Mesothelial cell of epicardium (in vitro differentiated cells): ENCODE data around the gene RAD51B. TPM values are rescaled to one million over a fixed set of nuclear protein-coding genes. Genes with fewer than 3 reads are reported as not detected.

Experiments
- DNase-seq, 2 experiments: peaks; one replicate each; pipeline ENCODE4 v3.0.0; 2021; ENCODE audit warnings: low spot score in 2 of 2; ENCODE audit not compliant: unreplicated experiment in 2 of 2
- H3K27ac Mint-ChIP-seq: 2 replicates; pipeline ENCODE4 v1.8.0; 2021; ENCODE audit warnings: mixed read lengths
- H3K27me3 Mint-ChIP-seq: 2 replicates; pipeline ENCODE4 v1.8.0; 2021; ENCODE audit warnings: low read depth, mixed read lengths
- H3K36me3 Mint-ChIP-seq: 2 replicates; pipeline ENCODE4 v1.8.0; 2021; ENCODE audit warnings: mixed read lengths
- H3K4me1 Mint-ChIP-seq: 2 replicates; pipeline ENCODE4 v1.8.0; 2021; ENCODE audit warnings: mixed read lengths
- H3K4me3 Mint-ChIP-seq: 2 replicates; pipeline ENCODE4 v1.8.0; 2021; ENCODE audit warnings: mild to moderate bottlenecking, moderate library complexity, mixed read lengths
- H3K9me3 Mint-ChIP-seq: 2 replicates; pipeline ENCODE4 v1.8.0; 2021; ENCODE audit warnings: mixed read lengths
- CTCF ChIP-seq: fragments of 200-600 bp; sonication (generic); IDR thresholded peaks from one replicate; pipeline ENCODE4 v1.5.0; 2021; ENCODE audit warnings: antibody characterized with exemption; ENCODE audit not compliant: unreplicated experiment
- total RNA-seq: library from RNA; stranded (reverse); gene quantifications from 3 replicates; pipeline ENCODE4 v1.2.1, GENCODE V29; 2021

RAD51B gene
- total RNA-seq, 1 donor from 2014 or later: 34.7 TPM

GRCh38 chr14:68137704-68138619, 318.4 kb downstream of the RAD51B start:
- Mint-ChIP-seq H3K9me3 (peaks cover 7% of the 10 kb centered on the region), H3K4me1 (peaks cover 54% of the 10 kb centered on the region), H3K27me3 (no peaks in the 10 kb centered on the region), H3K4me3 (no peak overlapping the region), H3K27ac (peak overlapping the region; percentile 99), H3K36me3 (peaks cover 2% of the 10 kb centered on the region)
- DNase-seq: peak; percentile 38 to 54
- no peak for TF ChIP-seq CTCF

GRCh38 chr14:68139431-68140075, 320.0 kb downstream of the RAD51B start:
- no peak for TF ChIP-seq CTCF
- Mint-ChIP-seq H3K9me3 (peaks cover 5% of the 10 kb centered on the region), H3K4me1 (peaks cover 68% of the 10 kb centered on the region), H3K4me3 (no peak overlapping the region), H3K27me3 (no peaks in the 10 kb centered on the region), H3K27ac (peak overlapping the region; percentile 99), H3K36me3 (peaks cover 2% of the 10 kb centered on the region)
- no peak for DNase-seq

GRCh38 chr14:68140076-68140741, 320.6 kb downstream of the RAD51B start:
- DNase-seq: no peak
- no peak overlapping the region for H3K4me3 Mint-ChIP-seq

GRCh38 chr14:68140806-68141205, 321.2 kb downstream of the RAD51B start:
- Mint-ChIP-seq H3K4me1 (peaks cover 73% of the 10 kb centered on the region), H3K27me3 (no peaks in the 10 kb centered on the region), H3K36me3 (no peaks in the 10 kb centered on the region), H3K4me3 (no peak overlapping the region), H3K27ac (peak overlapping the region; percentile 99), H3K9me3 (no peaks in the 10 kb centered on the region)
- no peak for DNase-seq
- TF ChIP-seq CTCF: no peak

More at GRCh38 chr14:68140076-68140741, 320.6 kb downstream of the RAD51B start:
- no peaks in the 10 kb centered on the region for H3K9me3 Mint-ChIP-seq
- no peak for TF ChIP-seq CTCF
- H3K36me3 Mint-ChIP-seq: no peaks in the 10 kb centered on the region
- peak overlapping the region; percentile 99 for H3K27ac Mint-ChIP-seq
- no peaks in the 10 kb centered on the region for H3K27me3 Mint-ChIP-seq
- H3K4me1 Mint-ChIP-seq: peaks cover 70% of the 10 kb centered on the region

- no peak overlapping the region for H3K4me3 Mint-ChIP-seq
- no peaks in the 10 kb centered on the region for H3K9me3 Mint-ChIP-seq
- no peaks in the 10 kb centered on the region for H3K27me3 Mint-ChIP-seq
- H3K4me1 Mint-ChIP-seq: peaks cover 76% of the 10 kb centered on the region
- H3K36me3 Mint-ChIP-seq: no peaks in the 10 kb centered on the region
- no peak for DNase-seq
- peak overlapping the region; percentile 98 for H3K27ac Mint-ChIP-seq
- TF ChIP-seq CTCF: no peak
Measured at GRCh38 chr14:68141281-68142088, 321.9 kb downstream of the RAD51B start.
